ENCODE data around the gene DTX3. TPM values are rescaled to one million over a fixed set of nuclear protein-coding genes. Genes with fewer than 3 reads are reported as not detected.
"Not testable (repeated sequence)": the region's sequence is repeated elsewhere in the genome, so short reads cannot be mapped to it uniquely, and the experiment has no call there.

Gene DTX3
- total RNA-seq, 1 donor from 2014 or later: 88.3 TPM

- peaks cover 35% of the 10 kb centered on the region for H3K27me3 Mint-ChIP-seq (ENCODE audit: low read depth)
Measured at GRCh38 chr12:57584690-57585089, 19.9 kb upstream of the DTX3 start.

GRCh38 chr12:57585156-57585555, 19.5 kb upstream of the DTX3 start:
- Mint-ChIP-seq H3K4me1 (no peaks in the 10 kb centered on the region), H3K27ac (no peak overlapping the region), H3K9me3 (no peaks in the 10 kb centered on the region), H3K27me3 (ENCODE audit: low read depth) (peaks cover 34% of the 10 kb centered on the region), H3K4me3 (no peak overlapping the region), H3K36me3 (no peaks in the 10 kb centered on the region)
- DNase-seq (ENCODE audit: low spot score in 2 of 2, unreplicated experiment in 2 of 2): no peak
- no peak for TF ChIP-seq CTCF (IDR thresholded peaks at IDR 0.05; ENCODE audit: unreplicated experiment)

More at GRCh38 chr12:57584690-57585089, 19.9 kb upstream of the DTX3 start:
- Mint-ChIP-seq H3K4me3 (no peak overlapping the region), H3K4me1 (no peaks in the 10 kb centered on the region), H3K9me3 (no peaks in the 10 kb centered on the region), H3K27ac (no peak overlapping the region), H3K36me3 (no peaks in the 10 kb centered on the region)
- DNase-seq (ENCODE audit: low spot score in 2 of 2, unreplicated experiment in 2 of 2): no peak
- no peak for TF ChIP-seq CTCF (IDR thresholded peaks at IDR 0.05; ENCODE audit: unreplicated experiment)

- H3K4me3 Mint-ChIP-seq: no peak overlapping the region
- no peaks in the 10 kb centered on the region for H3K36me3 Mint-ChIP-seq
- no peak for DNase-seq (ENCODE audit: low spot score in 2 of 2, unreplicated experiment in 2 of 2)
- no peak for TF ChIP-seq CTCF (IDR thresholded peaks at IDR 0.05; ENCODE audit: unreplicated experiment)
- H3K27me3 Mint-ChIP-seq (ENCODE audit: low read depth): peaks cover 28% of the 10 kb centered on the region
- H3K27ac Mint-ChIP-seq: no peak overlapping the region
- no peaks in the 10 kb centered on the region for H3K9me3 Mint-ChIP-seq
- peaks cover 6% of the 10 kb centered on the region for H3K4me1 Mint-ChIP-seq
Measured at GRCh38 chr12:57586128-57586527, 18.5 kb upstream of the DTX3 start.

GRCh38 chr12:57586832-57587429, 17.7 kb upstream of the DTX3 start:
- Mint-ChIP-seq H3K27me3 (ENCODE audit: low read depth) (peaks cover 20% of the 10 kb centered on the region), H3K4me3 (no peak overlapping the region), H3K4me1 (peaks cover 10% of the 10 kb centered on the region), H3K9me3 (no peaks in the 10 kb centered on the region), H3K36me3 (no peaks in the 10 kb centered on the region), H3K27ac (no peak overlapping the region)
- no peak for TF ChIP-seq CTCF (IDR thresholded peaks at IDR 0.05; ENCODE audit: unreplicated experiment)
- no peak for DNase-seq (ENCODE audit: low spot score in 2 of 2, unreplicated experiment in 2 of 2)

GRCh38 chr12:57588951-57589610, 15.5 kb upstream of the DTX3 start:
- not testable (repeated sequence) for DNase-seq (ENCODE audit: low spot score in 2 of 2, unreplicated experiment in 2 of 2); H3K9me3 Mint-ChIP-seq; H3K36me3 Mint-ChIP-seq; H3K4me3 Mint-ChIP-seq; H3K27ac Mint-ChIP-seq; H3K27me3 Mint-ChIP-seq (ENCODE audit: low read depth)
- peaks cover 16% of the 10 kb centered on the region for H3K4me1 Mint-ChIP-seq

- Mint-ChIP-seq H3K4me1 (peaks cover 16% of the 10 kb centered on the region), H3K27me3 (ENCODE audit: low read depth) (peaks cover 3% of the 10 kb centered on the region), H3K27ac (peak overlapping the region; percentile 50), H3K4me3 (peak overlapping the region; percentile 88), H3K9me3 (no peaks in the 10 kb centered on the region), H3K36me3 (peaks cover 3% of the 10 kb centered on the region)
- TF ChIP-seq CTCF (IDR thresholded peaks at IDR 0.05; ENCODE audit: unreplicated experiment): no peak
- no peak for DNase-seq (ENCODE audit: low spot score in 2 of 2, unreplicated experiment in 2 of 2)
Measured at GRCh38 chr12:57590479-57590863, 14.2 kb upstream of the DTX3 start.

All from mesothelial cell of epicardium (in vitro differentiated cells).